Stimulated activated CD8-positive, alpha-beta memory T cell treated with anti-CD3 and anti-CD28 coated beads, Interleukin-12 subunit alpha, Interleukin-12 subunit beta, amount 100 ng/mL, for 4 hours (primary cell): Measurements from ENCODE around the gene TFCP2.
"Not testable (repeated sequence)": the region's sequence is repeated elsewhere in the genome, so short reads cannot be mapped to it uniquely, and the experiment has no call there.

Experiments used
- DNase-seq: peaks from one replicate; pipeline ENCODE4 v3.0.0-alpha.2; 2020; ENCODE audit warnings: low read depth

The TFCP2 gene, protein sequence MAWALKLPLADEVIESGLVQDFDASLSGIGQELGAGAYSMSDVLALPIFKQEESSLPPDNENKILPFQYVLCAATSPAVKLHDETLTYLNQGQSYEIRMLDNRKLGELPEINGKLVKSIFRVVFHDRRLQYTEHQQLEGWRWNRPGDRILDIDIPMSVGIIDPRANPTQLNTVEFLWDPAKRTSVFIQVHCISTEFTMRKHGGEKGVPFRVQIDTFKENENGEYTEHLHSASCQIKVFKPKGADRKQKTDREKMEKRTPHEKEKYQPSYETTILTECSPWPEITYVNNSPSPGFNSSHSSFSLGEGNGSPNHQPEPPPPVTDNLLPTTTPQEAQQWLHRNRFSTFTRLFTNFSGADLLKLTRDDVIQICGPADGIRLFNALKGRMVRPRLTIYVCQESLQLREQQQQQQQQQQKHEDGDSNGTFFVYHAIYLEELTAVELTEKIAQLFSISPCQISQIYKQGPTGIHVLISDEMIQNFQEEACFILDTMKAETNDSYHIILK

DNA sequence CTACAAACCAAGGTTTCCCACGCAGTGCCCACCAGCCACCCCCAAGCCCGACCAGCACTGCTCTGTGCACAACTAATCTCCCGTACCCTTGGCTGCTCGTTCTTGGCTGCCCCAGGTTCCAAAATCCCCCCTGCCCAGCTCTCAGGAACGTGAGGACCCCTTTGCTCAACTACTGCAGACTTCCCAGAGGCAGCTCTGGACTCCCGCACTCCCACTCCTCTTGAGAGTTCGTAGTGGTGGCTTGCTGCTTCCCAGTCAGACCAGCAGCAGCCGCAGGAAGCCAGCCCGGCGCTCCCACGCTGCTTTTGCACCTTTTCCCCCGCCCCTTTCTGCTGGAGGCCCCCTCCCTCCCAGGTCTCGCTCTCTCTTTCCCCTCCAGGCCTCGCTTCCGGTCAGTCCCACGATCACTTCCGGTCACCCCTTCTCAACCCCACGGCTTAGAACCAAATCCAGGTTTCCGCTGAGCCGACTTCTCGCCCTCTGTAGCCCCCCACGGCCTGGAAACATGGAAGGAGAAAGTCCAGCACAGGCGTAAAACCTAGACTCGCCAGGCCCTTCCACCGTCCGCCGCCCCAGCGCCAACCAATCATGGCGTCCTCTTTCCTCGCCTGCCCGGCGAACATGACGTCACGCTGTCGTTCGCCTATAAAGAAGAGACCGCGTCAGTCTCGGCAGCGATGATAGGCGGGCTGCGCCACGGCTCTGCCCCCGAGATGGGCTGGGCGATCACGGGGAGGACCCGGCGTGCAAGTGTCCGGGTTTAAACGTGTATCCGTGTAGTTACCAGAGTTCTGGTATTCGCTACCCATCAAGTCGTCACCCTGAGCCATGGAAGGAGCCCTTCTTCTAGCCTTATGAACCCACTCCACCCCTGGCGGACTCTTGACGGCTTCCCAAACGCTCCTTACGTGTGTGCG, at the start of gene TFCP2:
TSS of gene TFCP2 (minus strand) at position 621 of the 917 bp plus-strand sequence. CDS start 713 bp downstream, outside the sequence.
- peak; percentile 87 for DNase-seq

DNA sequence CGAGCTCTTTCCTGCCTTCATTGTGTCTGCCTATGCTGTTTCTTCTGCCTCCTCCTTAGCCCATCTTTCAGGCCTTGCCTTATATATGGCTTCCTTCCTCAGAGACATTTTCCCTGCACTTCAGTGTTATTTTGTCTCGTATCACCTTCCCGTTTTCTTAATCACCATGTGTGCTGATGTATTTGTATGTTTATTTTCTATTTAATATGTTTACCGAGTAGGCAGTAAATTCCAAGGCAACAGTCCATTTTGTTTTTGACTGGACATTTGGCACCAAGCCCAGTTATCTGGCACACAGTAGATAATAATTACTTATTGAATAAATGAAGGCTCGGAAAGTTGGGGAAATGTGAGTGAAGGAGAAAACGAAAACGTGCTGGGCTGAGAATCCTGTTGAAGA, 49.5 kb upstream of the TFCP2 start:
- DNase-seq, result no peak

DNA sequence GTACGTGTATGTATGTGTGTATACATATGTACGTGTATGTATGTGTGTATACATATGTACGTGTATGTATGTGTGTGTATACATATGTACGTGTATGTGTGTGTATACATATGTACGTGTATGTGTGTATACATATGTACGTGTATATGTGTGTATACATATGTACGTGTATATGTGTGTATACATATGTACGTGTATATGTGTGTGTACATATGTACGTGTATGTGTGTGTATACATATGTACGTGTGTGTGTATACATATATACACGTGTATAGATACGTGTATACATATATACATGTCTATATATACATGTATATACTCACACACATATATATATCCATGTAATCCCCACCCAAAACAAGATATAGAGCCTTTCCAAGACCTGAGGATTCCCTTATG, 46.9 kb upstream of the TFCP2 start:
- not testable (repeated sequence) for DNase-seq

DNA sequence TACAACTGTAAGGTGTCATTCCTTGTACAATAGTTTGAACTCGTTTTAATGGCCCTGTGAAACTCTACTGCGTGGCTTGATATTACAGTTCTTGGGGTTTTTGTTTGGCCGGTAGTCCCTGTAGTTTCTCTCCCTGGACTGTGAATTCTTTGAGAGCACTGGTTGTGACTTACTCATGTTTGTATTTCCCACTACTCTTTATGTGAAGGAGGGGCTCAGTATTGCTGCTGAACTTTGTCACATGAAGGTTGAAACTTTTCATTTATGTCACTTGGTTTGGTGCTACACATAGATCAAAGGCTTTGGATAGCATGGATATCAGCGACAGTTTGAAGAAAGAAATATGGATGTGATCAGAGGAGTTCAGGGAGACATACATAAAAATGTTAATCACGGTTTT, 46.4 kb upstream of the TFCP2 start:
- DNase-seq, result no peak

DNA sequence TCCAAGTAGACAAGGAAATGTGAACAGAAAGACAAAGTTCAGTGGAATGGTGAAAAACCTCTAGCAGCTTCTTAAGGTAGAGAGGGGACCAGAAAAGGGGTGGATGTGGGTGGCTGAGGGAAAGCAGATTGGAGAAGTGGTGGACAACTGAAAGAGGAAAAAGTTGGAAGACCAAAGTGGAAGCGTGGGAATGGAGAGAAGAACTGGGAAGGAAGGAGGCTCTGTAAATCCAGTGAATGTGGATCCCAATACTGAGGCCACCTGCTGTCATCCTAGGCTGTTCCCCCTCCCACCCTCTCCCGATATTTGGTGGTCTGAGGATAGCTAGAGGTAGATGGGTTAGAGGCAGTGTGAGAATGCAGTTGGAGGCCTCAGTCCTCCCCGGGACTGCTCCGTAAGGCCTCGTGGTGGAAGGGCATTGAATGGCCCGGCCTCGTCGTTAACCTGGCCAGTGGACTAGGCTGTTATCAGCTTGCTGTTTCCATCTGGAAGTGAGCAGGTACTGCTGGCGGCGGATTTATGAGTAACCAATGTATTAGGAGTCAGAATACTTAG, 45.7 kb upstream of the TFCP2 start:
- DNase-seq, result no peak

DNA sequence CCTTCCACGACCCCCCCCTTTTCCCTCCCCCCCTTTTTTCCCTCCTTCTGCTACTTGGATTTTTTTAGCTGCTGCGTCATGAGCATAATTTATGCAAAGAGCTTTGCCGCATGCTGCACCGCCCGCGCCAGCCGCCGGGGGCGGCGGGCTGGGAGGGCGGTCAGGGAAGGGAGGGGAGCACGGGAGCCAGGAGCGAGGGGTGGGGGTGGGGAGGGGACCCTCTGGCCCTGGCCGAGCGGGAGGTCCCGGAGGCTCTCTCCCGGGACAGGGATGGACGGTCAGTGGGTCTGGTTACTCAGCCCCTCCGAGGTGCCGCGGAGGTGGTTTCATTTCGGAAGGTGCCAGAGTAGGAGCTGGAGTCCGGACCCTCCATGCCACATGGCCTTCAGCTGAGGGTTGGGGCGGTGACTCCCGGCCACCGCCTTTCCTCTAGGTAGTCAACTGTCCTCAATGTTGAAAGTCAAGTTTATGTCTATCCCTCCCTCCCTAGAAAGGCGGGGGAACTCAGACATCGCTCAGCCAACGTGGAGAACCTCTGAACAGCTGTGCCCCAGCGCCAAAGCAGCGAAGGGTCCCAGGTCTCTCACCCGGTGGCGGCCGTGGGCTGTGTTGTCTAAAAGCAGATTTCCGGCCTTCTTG, 45.2 kb upstream of the TFCP2 start, which contains the start of gene POU6F1:
TSS of gene POU6F1 (minus strand) at position 95 of the 639 bp plus-strand sequence. CDS start 11,226 bp downstream, outside the sequence.
- DNase-seq, result peak; percentile 56

DNA sequence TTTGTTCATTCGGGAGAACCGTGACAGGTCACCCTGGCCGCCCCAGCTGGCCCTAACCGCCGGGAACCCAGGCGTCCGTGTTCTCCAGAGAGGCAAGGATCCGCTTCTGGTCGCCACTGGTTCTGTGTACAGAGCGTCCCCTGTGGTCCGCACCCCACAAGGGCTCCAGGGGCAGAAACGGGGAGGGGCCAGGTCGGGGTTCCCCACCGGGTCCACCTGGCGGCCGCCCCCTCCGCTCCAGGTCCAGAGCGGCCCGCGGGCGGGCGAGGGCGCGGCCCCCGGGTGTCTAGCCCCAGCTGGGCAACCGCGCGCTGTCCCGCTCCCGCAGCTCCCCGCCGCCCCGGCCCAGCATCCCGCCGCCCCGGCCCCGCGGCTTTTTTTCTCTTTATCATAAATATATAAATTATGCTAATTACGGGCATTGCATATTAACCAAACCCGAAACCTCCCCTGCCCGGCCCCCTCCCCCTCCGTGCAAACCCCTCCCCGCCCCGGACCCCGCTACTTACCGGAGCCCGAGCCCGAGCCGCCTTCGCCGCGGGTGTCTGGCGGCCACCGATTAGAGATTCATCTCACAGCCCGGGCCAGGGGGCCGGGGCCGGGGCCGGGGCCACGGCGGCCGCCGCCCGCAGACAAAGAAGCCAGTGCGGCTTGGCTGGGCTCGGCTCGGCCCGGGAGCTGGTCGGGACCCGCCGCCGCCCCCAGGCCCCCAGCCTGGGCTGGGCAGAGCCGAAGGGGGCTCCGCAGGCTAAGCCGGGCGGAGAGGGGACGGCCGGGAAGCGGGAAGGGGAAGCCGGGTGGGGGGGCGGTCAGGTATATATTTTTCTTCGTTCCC, 44.4 kb upstream of the TFCP2 start:
- peak; percentile 32 for DNase-seq

DNA sequence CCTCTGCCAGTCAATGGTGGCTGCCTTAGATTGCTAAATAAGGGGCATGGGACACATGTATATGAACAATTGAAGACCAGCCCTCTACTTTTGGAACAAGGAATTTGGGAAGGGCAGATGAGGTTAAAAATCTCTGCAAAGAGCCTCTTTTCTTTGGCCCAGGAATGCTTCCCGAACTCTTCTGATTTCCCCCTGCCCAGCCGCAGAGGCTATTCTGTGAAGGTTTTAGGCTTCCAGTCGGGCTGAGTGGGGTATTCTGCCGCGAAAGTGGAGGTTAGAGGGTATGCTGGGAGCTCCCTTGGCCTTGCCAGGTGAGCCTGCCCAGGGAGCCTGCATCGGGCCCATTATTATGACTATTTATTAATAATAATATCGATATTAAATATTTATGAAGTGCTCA, 43.7 kb upstream of the TFCP2 start:
- no peak for DNase-seq

DNA sequence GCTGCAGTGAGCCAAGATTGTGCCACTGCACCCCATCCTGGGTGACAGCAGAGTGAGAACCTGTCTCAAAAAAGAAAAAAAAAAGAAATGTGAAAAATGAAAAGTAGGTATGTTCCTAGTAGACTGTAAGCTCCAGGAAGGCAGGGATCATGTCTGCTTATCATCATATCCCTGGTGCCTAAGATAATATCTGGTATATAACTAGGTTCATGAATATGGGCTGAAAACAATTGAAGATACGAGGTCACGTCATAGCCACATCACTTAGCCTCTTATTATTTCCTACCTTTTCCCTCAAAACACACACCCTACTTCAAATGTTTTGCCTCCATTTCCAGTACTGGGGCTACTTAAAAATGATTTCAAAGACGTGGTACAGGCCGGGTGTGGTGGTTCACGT, 42.0 kb upstream of the TFCP2 start:
- no peak for DNase-seq

DNA sequence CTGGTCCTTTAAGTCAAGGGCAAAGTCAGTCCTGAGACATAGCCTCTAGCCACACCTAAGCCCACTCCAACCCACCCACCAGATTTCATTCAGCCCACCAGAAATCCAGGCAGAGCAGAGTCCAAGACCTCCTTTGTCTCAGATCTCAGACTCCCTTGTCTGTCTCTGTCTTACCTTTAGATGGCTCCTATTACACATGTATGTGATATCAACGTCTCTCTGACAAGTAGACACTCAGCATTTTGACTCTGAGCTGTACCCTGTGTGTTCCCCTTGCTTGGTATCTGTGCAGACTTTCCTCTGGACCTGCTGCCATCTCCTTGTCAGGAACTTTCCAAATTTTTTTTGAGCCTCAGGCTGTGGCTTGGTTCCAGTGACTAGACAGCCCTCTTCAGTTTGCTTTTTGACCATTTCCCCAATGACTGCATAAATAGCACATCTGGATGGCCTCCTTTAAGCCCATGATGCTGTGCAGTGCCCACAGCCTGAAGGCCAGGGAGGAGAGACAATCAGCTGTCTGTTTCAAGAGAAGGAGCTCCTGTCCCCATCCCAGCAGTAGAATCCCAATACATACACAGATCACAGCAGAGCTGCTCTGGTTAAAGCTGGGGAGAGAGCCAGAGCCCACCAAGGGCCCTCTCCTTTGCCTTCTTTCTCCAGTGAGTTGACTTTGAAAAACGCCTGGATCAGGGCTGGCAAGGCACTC, 37.9 kb upstream of the TFCP2 start:
- DNase-seq, result no peak

DNA sequence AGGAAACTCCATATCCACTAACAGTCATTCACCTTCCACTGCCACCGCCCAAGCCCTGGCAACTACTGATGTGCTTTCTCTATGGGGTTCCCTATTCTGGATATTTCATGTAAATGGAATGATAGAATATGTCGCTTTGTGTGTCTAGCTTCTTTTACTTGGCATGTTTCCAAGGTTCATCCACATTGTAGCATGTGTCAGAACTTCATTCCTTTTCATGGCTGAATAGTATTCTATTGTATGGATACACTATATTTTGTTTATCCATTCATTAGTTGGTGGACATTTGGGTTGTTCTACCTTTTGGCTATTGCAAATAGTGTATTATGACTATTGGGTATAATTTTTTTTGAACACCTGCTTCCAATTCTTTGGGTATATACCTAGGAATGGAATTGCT, 36.3 kb upstream of the TFCP2 start:
- DNase-seq, result no peak

DNA sequence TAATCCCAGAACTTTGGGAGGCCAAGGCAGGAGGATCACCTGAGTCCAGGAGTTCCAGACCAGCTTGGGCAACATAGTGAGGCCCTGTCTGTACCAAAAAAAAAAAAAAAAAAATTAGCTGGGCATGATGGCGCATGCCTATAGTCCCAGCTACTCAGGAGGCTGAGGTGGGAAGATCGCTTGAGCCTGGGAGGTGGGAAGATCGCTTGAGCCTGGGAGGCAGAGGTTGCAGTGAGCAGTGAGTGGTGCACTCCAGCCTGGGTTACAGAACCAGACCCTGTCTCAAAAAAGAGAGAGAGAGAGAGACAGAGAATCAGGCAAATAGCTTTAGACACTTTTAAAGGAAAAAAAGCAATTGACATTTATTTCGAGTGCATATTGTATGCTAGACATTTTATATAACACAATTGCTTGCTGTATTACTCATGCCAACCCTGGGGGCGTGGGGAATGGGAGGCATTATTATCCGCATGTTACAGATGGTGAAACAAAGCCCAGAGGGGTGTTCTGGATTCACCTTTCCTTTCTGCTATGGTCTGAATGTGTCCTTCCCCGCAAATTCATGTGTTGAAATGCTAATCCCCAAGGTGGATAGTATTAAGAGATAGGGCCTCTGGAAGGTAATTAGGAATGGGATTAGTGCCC, 35.2 kb upstream of the TFCP2 start:
- DNase-seq, result no peak

DNA sequence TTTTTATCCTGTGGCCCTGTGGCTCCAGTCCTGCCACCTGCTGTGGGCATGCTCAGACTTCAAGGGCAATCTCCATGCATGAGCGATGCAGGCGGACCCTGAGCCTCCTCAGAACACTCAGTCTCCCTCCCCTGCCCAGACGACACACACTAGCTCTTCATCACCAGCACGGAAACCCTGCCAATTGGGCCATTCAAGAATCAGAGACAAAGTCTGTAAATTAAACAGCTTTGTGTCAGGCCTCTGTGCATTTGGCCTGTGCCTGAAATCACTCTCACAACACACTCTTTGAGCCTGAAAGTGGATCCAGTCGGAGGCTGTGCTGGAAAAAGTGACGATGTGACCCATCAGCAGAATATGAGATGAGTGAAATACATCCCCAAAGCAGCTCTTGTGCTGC, 32.4 kb upstream of the TFCP2 start:
- DNase-seq, result no peak

DNA sequence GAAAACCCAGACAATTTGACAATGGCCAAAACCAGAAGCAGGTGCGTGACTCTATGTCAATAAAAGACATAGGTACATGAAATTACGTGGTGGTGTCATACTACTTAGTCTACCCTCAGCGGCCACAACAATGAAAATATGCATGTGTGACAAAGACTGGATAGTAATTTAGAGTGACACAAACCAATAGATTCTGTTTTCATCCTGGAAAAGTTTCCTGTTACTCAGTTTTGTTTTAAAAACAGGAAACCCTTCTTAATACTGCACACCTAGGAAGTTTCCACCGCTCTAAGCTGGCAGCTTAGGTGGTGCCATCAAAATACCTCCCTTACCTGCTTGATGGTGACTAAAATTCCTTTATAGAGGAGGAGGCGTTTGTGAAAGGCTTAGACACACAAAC, 29.8 kb upstream of the TFCP2 start:
- DNase-seq, result no peak

DNA sequence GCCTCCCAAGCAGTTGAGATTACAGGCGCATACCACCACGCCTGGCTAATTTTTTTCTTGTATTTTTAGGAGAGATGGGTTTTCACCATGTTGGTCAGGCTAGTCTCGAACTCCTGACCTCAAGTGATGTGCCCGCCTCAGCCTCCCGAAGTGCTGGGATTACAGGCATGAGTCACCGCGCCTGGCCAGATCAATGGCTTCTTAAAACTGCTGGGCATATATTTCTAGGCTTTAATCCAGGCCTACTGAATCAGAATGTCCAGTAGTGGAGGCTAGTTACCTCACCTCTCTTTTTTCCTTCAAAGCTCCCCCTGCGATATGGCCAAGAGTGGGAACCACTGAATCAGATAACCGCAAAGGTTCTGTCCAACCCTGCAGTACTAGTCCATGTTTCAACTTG, 27.9 kb upstream of the TFCP2 start:
- no peak for DNase-seq

DNA sequence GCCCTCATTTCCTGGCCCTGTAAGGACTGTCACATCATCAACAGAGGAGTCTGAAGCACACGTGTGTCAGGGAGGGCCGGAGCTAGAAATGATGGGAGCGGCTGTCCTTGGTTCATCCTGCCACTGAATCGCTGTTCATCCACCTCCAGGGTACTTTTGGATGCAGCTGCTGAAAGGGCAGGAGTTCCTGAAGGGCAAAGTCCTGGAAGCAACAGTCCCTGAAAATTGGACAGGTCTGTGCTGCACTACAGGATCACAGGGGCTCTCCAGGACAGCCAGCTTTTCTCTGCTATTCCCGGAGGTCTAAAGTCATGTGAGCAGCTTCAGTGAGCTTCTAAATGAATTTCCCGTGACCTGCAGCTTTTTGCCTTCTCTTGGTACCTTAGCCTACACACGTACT, 27.2 kb upstream of the TFCP2 start:
- no peak for DNase-seq

DNA sequence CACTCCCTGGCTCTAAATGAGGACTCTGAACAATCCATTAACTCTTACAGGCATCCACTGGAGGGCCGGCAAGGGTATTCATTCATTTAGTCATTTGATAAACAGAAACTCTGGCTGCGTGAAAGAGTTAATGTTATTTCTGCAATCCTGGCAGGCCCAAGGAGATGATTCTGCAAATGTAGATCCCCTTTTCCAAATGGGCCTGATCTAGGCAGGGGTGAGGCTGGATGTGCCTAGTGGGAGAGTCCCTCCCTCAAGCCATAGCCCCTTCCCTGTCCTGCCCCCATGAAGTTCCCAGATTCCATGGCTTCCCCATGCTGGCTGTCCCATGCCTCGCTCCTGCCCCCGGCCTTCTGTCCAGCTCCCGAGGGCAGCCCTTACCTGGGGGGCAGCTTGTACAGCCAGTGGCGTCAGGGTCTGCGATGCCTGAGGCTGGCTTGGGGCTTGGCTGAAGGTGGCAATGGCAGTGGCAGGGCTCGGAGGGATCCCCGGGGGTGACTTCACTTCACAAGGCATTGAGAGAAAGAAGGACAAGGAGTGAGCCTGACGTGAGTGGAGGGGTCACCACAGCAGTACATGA, 26.5 kb upstream of the TFCP2 start:
- DNase-seq, result no peak

DNA sequence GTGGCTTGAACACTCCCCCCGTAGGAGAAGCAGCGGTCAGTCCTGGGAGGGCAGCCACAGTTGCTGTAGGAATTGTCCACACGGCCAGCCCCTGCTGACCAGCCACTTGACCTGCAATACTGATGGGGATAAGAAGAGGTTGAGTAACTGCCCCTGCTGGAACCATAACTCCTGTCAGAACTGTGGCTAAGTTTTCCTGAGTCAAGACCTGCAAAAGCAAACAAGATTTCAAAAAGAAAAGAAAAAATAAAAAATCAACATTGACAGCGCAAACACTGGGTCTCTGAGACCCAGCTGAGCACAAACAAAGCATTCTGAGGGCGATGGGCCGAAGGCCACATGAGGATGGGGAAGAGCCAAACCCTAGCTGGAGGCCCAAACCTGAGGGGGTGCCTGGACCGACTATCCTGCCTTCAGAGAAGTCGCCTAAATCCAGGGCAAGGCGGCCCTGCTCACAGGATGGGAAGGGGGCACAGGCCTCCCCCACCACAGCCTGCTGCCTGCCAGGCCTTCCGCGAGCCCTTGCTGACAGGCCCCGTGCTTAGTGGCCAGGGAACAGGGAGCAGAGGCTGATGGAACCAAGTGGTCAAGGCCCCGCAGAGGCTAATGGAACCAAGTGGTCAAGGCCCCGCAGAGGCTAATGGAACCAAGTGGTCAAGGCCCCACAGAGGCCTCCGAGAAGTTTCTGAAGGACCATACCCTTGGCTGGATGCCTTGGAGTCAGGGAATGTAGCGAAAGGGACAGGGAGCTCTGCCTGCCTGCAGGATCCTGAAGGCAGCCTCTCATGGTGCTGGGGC, 25.8 kb upstream of the TFCP2 start:
- DNase-seq, result no peak
